GM21723 (cell line): ENCODE results near the gene PKIB.

Experiments
- ATAC-seq: cut with Tn5 transposase; IDR thresholded peaks from one replicate; pipeline ENCODE4 v1.9.1; 2021; ENCODE audit warnings: mild to moderate bottlenecking, moderate library complexity; ENCODE audit not compliant: unreplicated experiment

PKIB gene

GRCh38 chr6:122704066-122704465 is 93.9 kb downstream of the PKIB start:
- ATAC-seq = no peak

GRCh38 chr6:122709922-122710512 is 99.8 kb downstream of the PKIB start:
- peak; percentile 88 for ATAC-seq

GRCh38 chr6:122710908-122711635 is 100.9 kb downstream of the PKIB start:
- ATAC-seq = no peak

GRCh38 chr6:122712093-122712447 is 101.9 kb downstream of the PKIB start:
- no peak for ATAC-seq

- no peak for ATAC-seq
These were observed 102.4 kb downstream of the PKIB start for GRCh38 chr6:122712448-122713137.

GRCh38 chr6:122713138-122713537 is 102.9 kb downstream of the PKIB start:
- no peak for ATAC-seq

GRCh38 chr6:122714059-122714458 is 103.9 kb downstream of the PKIB start:
- ATAC-seq = no peak

- ATAC-seq = no peak
These were observed 105.5 kb downstream of the PKIB start for GRCh38 chr6:122715725-122716124.

GRCh38 chr6:122717350-122717749 is 107.1 kb downstream of the PKIB start:
- ATAC-seq = no peak

- ATAC-seq = no peak
These were observed 108.4 kb downstream of the PKIB start for GRCh38 chr6:122718616-122719015.

GRCh38 chr6:122719176-122719575 is 109.0 kb downstream of the PKIB start:
- no peak for ATAC-seq

- no peak for ATAC-seq
These were observed 112.5 kb downstream of the PKIB start for GRCh38 chr6:122722746-122723145.

GRCh38 chr6:122726649-122727048 is 116.4 kb downstream of the PKIB start:
- no peak for ATAC-seq

- ATAC-seq = no peak
These were observed 117.0 kb downstream of the PKIB start for GRCh38 chr6:122727244-122727643.

GRCh38 chr6:122730334-122730733 is 120.1 kb downstream of the PKIB start:
- ATAC-seq = no peak

- peak; percentile 67 for ATAC-seq
These were observed 120.7 kb downstream of the PKIB start for GRCh38 chr6:122730775-122731386.

GRCh38 chr6:122733259-122733658 is 123.1 kb downstream of the PKIB start:
- ATAC-seq = no peak

GRCh38 chr6:122734529-122735395 is 124.6 kb downstream of the PKIB start:
- no peak for ATAC-seq

- no peak for ATAC-seq
These were observed 125.4 kb downstream of the PKIB start for GRCh38 chr6:122735582-122735981.

- no peak for ATAC-seq
These were observed 126.0 kb downstream of the PKIB start for GRCh38 chr6:122736163-122736562.

- no peak for ATAC-seq
These were observed 126.4 kb downstream of the PKIB start for GRCh38 chr6:122736616-122737015.
